HL-60/S4 (cell line): ENCODE measurements around the gene THEM4.

Experiments
- in situ Hi-C: fragments of 300-500 bp; cut with MboI; formaldehyde crosslinking; loops from 2 replicates; pipeline ENCODE4 v1.14.3; 2022; ENCODE audit warnings: low sequenced_read_pairs

The THEM4 gene

GRCh38 chr1:151909167-151910149, at the start of gene THEM4:
TSS of gene THEM4 (minus strand) at chr1:151909511. CDS start at chr1:151909458, 53 bp downstream.
- in situ Hi-C loops = no loop called here

- in situ Hi-C loops = no loop called here
These were observed 49.6 kb upstream of the THEM4 start for GRCh38 chr1:151958959-151959358.

- in situ Hi-C loops = no loop called here
These were observed 47.7 kb upstream of the THEM4 start for GRCh38 chr1:151956957-151957497.

GRCh38 chr1:151953409-151954094, 44.2 kb upstream of the THEM4 start:
- in situ Hi-C loops = no loop called here

- in situ Hi-C loops = no loop called here
These were observed 43.5 kb upstream of the THEM4 start for GRCh38 chr1:151952811-151953210.

- in situ Hi-C loops = no loop called here
These were observed 40.3 kb upstream of the THEM4 start for GRCh38 chr1:151949371-151950193.

- in situ Hi-C loops = no loop called here
These were observed 39.2 kb upstream of the THEM4 start for GRCh38 chr1:151948506-151948905.

- in situ Hi-C loops = no loop called here
These were observed 37.8 kb upstream of the THEM4 start for GRCh38 chr1:151947140-151947539.

GRCh38 chr1:151945725-151946722, 36.7 kb upstream of the THEM4 start:
- in situ Hi-C loops = no loop called here

- in situ Hi-C loops = no loop called here
These were observed 35.7 kb upstream of the THEM4 start for GRCh38 chr1:151944857-151945575.

- in situ Hi-C loops = no loop called here
These were observed 35.0 kb upstream of the THEM4 start for GRCh38 chr1:151944126-151944856.

GRCh38 chr1:151943591-151943990, 34.3 kb upstream of the THEM4 start:
- in situ Hi-C loops = no loop called here

GRCh38 chr1:151942882-151943281, 33.6 kb upstream of the THEM4 start:
- in situ Hi-C loops = no loop called here

GRCh38 chr1:151940541-151940940, 31.2 kb upstream of the THEM4 start:
- in situ Hi-C loops = no loop called here

GRCh38 chr1:151939779-151940178, 30.5 kb upstream of the THEM4 start:
- in situ Hi-C loops = loop anchor here (10.0 kb wide), 1 partner anchor 55 kb away; the partner anchor contains the start of gene S100A10

- in situ Hi-C loops = loop anchor here (10.0 kb wide), 1 partner anchor 56 kb away; the partner anchor contains the start of gene S100A10
These were observed 29.8 kb upstream of the THEM4 start for GRCh38 chr1:151939141-151939540.

- in situ Hi-C loops = loop anchor here (10.0 kb wide), 1 partner anchor 58 kb away; the partner anchor contains the start of gene S100A10
These were observed 27.3 kb upstream of the THEM4 start for GRCh38 chr1:151936653-151937052.
